ENCODE data around the gene UNC50.

UNC50 gene, protein sequence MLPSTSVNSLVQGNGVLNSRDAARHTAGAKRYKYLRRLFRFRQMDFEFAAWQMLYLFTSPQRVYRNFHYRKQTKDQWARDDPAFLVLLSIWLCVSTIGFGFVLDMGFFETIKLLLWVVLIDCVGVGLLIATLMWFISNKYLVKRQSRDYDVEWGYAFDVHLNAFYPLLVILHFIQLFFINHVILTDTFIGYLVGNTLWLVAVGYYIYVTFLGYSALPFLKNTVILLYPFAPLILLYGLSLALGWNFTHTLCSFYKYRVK

DNA sequence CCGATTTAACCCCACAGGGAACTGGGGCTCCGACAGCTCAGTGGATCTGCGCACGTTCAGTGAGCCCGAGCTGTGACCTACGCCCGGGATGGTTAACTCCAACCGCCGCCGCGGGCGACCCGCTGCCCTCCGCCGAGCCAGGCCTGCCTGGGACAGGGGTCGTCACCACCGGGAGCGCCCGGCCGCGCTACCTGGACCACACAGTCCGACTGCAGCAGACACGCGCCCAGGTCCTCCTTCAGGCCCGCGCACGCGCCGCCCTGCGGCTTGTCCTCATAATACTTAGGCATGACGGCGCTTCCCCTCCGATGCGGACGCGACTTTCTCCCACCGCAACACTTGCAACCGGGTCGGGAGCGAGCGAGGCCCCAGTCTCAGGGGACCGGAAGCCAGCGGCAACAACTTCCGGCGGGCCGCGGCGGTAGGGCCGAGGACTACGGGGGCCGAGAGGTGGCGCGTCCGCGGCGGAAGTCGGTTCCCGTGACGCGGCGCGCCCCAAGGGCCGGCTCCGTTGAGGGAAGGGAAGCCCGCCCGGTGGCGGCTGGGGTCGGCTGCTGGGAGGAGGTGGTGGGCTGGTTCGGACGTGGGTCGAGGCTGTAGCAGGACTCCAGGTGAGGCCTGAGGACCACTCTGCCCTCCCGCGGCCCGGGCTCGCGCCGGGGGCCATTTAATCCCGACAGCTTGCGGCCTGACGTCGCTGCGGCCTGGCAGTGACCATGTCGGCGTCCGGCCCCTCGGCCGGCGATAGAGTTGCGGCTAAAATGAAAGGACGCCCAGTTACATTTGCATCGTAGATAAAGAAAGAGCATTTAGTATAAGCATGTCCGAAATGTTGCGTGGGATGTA is at the start of gene UNC50, which contains the start of gene COA5:
Gene UNC50, plus strand, starts transcription at position 474 of the 846 bp plus-strand sequence. CDS start 1,171 bp downstream, outside the sequence.
Gene COA5, minus strand, starts transcription at position 397 of the 846 bp plus-strand sequence. Its CDS starts 107 bp downstream, at position 290.
- DNase-seq, result peak; percentile 92

DNA sequence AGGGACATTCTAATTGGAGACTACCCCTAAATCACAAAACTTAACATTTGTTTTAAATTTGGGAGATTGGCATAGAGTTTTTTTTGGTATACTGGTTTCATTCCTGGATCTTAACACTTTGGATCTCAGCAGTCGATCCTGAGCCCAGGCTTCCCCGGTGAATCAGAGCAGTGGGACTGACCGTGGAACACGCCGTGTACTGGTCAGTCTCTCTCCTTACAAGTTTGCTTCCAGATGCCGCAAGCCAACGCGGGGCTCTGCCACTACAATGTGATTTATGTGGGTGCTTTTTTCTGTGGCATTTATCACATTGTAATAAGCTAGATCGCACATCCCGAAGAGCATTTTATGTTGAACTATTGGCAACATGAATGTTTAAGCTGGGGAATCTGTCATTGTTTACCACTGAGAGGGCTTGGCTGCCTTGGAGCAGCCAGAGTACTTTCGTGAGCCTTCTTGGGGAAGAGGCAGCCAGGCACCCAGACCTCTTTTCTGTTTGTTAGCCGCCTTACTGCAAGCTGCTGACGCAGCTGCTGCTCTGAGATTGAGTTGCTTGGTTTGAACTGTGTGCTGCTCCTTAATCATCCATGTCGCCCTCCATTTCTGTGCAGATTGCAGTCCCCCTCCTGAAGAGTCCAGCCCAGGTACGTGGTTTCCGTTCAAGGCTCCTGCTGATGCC is 49.4 kb upstream of the UNC50 start:
- DNase-seq, result no peak

DNA sequence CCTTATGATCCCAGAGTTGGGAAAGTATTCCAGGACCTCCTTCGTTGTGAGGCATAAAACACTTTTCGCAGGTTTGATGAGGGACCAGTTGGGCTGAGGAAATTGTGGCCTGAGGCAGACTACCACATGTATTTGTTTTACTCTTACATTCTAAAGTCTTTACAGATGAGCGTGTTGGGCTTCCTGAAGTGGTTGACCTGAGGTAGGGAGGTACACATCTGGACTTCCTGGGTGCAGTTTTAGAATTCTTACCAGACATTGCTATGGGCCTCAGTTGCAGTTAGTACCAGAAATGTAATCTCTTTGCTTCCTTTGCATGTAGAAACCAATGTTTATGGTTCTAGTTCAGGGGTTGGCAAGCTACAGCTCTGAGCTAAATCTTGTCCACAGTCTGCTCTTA is 48.8 kb upstream of the UNC50 start:
- no peak for DNase-seq

DNA sequence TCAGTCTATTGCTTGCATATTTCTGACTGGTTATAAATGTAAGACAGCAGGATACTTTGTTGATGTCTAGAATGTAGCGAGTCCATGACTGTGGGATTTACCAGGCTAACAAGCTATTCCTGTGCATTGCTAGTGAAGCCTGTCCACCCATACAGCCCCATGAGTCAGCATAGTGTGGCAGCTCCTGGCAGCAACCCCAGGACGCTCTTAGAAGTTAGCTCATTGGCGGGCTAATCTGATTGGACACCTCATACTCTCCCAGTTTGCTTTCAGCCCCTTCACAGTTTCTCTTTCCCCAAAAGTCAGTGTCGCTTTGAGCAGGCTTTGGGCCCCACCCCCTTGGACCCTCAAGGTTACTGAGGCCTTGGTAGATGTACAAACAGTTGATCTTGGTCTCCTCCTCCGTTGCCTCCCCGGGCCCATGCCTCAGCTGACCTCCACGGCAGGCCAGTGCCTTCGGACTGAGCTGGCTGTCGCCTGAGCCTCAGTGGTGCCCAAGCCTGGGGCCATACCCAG is 48.1 kb upstream of the UNC50 start:
- DNase-seq, result no peak

DNA sequence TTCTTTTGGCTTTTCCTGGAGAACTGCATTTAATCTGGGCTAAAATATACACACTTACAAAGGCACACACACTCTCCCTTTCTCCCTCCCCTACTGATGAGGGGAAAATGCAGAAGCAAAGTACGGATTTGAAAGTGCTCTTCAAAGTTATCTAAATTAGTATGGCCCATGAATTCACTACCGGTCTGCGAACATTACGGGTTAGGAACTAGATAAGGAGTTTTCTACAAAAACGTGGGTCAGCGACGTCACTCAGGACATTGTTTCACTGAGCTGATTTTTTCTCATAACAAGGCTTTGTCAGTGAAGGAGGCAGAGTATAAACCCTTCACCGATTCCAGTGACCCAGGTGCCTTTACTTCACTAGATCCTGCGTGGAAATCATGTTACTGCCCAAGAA is 47.4 kb upstream of the UNC50 start:
- no peak for DNase-seq

DNA sequence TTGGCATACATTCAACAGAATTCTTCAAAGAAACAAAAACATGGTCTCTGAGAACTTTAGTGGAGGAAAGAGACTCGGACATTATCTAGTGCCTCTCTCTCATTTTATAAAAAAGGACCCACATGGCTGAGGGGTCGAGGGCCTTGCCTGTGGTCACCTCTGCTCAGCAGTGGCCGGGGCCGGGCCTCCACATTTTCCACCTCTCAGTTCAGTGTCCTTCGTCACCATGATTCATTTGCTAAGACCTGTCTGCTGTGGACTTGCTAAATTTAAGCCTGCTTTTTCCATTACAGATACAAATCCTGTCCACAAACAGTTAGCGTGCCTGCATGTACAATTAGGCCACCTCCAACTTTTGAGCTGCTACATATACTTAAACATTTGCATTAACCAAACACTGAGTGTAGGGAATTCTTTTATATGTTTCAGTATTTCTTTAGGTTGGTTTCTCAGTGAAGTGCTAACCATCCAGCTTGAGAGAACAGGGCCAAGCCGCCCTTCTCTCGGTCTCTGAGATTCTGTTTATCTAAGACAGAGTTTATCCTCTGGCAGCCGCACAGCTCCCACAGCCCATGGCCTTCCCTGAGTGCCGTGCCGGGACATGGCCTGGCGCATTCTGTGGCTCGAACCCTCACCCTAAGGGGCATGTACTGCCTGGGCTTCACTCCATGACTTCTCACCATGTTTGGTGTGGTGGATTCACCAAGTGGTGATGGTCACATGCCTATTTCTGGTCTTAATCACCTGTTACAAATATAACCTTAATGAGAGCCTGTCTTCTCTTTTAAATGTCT is 46.3 kb upstream of the UNC50 start:
- DNase-seq, result no peak

DNA sequence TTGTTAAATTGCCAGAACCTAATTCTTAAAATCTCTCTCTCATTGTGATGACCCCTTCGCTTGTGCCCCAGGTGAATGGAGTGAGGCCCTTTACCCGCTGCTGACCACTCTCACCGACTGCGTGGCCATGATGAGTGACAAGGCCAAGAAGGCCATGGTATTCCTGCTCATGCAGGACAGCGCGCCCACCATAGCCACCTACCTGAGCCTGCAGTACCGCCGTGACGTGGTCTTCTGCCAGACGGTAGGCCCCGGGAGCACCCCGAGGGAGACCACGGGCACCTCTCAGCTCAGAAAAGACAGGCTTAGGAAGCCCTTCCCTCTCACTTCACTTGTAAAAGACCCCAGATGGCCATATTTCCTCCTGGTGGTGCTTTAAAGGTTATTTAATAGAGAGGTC is 45.0 kb upstream of the UNC50 start:
- DNase-seq, result no peak

DNA sequence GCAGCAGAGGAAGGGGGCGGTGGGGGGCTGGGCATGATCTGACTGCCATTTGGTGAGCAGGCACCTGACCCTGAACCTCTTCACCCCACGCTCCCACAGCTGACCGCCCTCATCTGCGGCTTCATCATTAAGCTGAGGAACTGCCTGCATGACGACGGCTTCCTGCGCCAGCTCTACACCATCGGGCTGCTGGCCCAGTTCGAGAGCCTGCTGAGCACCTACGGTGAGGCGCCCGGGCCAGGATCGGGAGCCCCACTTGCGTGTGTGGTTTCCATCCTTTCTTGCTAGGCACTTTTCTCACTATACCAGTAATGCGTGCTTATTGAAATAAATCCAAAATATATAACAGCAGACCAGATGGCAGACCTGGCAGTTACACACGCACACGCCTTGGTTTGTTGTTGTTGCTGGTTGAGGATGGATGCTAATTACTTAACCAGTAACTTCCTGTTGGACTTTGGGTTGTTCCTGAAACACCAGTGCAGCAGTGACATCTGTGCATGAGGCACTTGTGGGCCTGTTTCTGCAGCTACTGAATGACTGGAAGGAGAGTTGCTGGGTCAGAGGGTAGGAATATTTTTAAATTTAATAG is 43.8 kb upstream of the UNC50 start:
- DNase-seq, result no peak

DNA sequence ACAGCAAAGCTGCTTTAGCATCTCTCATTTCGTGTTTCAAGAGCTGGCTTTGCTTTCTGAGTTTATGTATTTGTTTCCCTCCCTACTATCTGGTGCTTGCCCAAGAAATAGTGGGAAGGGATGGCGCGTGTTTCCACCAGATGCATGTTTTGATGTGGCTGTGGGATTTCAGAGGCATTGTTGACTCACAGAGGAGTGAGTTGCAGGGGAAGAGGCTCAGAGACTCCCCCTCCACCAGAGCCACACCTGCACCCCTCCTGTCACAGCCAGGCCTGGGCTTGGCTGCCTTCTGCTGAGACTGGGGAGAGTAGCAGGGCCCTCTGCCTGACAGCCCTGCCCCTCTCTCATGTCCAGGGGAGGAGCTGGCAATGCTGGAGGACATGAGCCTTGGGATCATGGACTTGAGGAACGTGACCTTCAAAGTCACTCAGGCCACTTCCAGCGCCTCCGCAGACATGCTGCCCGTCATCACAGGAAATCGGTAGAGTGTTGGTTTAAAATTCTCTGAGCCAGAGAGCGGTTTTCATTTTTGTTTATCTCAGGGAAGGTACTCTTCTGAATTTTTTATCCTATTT is 43.0 kb upstream of the UNC50 start:
- no peak for DNase-seq

DNA sequence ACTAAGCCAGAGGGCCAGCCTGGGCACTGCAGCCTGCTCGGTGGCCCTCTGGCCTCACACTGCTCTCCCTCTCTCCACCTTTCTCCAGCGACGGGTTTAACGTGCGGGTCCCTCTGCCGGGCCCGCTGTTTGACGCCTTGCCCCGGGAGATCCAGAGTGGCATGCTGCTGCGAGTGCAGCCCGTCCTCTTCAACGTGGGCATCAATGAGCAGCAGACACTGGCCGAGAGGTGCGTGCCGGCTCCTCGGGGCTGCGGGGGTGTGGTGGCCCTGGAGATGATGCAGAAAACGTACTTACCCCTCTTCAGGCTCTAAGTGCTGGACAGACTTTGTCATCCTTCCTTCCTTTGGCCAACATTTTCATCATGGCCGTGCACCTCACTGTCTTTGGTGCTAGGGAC is 42.4 kb upstream of the UNC50 start:
- DNase-seq, result no peak

DNA sequence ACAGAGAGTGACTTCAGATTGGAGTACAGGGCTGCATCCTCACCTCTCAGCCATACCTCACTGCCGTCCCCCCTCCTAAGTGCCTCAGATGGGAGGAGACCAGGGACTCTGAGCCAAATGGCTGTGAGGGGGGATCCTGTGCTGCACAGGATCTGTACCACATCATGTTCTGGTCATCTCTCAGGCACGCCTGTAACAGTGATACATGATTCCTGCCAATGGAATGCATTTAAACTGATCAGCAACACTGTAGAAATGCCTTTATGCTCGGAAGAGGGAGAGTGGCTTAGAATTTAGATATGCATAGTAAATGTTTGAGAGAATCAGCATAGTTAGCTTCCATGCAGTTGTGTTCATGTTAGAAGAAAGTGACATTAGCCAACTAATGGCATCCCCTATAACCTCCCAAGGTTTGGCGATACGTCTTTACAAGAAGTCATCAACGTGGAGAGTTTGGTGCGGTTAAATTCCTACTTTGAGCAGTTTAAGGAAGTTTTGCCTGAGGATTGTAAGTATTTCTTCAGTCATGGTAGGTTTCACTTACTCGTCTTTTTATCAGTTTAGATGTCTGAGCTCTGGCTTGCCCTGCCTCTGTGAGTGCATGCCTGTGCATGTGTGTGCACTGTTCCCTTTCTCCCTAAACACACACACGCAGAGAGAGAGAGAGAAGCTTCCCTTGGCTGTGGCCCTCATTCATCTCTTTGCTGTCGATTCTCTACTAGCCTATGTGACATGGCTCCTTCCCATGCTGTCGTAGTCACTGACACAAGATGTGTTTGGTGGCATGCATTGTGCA is 40.0 kb upstream of the UNC50 start:
- no peak for DNase-seq

DNA sequence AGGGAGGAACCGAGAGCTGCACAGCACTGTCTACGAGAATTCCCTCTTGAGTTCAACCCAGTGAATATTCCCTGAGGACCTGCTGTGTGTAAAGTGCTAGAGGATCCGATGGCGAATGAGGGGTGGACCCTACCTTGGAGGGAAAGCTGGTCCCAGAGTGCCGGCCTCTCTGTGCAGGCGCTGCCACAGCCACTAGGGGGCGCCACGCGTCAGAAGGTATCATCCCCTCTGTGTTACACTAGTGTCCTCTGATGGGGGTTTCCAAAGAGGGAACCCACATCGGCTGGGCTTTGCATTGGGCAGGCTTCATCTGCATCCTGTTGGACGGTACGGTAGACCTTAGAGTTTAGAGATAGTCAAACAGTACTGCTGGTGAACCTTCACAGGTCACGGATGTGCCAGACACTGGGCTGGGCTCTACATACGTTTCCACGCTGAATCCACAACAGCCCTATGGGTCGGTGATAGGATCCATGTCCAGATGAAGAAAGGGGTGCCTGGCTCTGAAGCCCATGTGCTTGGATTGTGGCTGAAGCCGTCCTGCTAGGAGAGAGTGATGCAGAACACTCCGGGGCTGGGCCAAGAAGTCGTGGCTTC is 39.1 kb upstream of the UNC50 start:
- DNase-seq, result peak; percentile 84

DNA sequence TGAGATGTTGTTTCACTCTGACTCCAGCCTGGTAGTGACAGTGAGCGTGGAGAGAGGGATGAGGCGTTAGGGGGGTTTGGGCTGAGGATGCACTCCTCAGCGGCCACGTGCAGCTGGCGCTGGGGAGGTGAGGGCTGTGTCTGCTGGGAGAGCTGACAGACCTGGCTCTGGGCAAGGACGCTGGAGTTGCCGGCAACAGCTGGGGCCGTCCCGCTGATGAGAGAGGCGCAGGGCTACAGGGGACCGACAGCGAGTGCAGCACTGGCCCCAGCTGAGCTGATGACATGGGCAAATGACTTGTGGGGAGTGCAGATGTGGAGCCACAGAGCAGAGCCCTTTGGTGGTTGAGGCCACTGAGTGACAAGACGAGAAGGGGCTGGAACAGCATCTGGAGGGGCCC is 38.5 kb upstream of the UNC50 start:
- DNase-seq, result no peak

DNA sequence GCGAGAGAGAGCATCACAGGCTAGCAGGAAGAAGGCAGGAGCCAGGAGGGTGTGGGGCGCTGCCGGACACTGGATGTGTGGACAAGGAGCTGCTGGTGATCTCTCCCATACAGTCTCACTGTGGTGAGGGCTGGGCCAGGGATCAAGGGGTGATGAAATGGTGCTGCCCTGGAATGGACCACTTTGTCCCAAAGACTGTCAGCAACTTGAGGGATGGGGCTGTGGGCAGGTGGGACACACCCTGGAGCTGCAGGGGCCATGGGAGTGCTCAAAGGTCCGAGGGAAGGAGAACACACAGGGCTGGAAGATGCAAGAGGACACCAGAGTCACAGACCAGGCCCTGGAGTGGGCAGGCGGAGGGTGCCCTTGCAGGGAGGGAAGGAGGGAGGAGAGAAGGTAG is 38.0 kb upstream of the UNC50 start:
- DNase-seq, result no peak

DNA sequence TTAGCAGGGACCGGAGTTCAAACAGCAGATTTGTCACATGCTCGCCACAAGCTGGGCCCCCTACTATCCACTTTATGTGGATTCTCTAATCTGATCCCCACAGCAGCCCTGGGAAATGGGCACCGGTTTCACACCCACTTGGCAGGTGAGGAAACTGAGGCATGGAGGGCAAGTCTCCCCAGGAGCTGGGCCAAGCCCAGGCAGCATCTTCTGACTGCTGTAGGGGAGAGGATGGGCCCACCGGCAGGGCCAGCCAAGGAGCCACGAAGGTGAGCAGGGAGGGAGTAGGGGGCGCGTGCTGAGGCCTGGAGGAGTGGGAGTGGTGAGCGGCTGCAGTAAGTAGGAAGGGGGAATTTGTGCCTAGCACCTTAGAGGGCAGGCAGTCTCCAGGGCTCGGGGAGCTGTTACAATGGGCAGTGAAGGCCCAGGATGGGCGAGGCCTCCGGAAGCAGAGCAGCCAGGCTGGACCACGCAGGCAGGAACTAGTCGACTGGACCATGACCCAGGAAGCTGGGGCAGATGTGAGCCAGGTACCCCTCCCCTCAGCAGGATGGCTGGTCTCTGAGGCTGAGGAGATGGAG is 37.2 kb upstream of the UNC50 start:
- no peak for DNase-seq

DNA sequence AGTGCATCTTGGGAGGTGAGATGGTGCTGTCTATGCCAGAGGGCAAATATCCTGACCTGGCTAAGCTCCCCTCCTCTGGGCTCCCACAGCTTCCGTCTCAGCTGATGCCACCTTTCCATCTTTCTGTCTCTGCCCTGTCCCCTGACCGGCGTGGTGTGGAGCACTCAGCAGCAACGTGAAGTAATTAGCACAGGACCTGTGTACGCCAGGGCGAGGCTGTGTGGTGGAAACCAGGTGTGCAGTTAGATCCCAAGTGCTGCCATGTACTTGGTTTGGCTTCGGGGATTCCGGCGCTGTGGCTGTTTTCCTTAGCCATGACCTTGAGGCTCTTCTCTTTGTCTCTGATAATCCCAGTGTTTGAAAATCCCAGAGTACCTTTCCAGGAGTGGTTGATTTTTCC is 36.6 kb upstream of the UNC50 start:
- DNase-seq, result no peak

DNA sequence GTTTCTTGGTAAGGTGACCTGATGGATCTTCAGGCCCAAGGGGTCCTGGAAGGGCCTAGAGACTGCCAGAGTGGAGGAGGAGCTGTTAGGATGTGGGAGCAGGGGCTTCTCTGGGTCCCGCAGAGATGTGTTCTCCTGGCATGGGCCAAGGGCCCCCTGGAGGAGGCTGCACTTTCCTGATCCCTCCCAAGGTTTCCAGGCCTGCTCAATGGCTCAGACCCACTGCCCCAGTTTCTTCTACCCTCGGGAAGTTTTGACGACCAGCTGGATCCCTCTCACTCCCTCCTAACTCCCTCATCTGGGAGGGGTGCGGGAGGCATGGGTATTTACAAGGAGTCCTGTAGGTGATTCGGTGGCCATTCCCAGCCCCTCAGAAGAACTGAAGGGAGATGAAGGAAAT is 36.2 kb upstream of the UNC50 start:
- DNase-seq, result no peak

DNA sequence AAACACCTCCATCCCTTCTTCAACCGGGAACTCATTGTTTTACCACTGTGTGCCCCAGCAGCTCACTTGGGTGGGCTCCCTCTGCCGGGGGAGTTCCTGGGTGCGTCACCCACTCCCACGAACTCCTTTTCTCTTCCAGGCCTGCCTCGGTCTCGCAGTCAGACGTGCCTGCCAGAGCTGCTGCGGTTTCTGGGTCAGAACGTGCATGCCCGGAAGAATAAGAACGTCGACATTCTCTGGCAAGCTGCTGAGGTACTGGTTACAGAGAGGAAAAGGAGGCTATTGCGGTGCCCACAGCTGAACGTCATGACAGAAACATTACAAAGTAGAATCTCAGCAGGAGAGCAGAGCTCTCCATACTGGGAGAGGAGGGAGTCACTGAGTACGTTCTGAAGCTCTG is 35.7 kb upstream of the UNC50 start:
- no peak for DNase-seq

DNA sequence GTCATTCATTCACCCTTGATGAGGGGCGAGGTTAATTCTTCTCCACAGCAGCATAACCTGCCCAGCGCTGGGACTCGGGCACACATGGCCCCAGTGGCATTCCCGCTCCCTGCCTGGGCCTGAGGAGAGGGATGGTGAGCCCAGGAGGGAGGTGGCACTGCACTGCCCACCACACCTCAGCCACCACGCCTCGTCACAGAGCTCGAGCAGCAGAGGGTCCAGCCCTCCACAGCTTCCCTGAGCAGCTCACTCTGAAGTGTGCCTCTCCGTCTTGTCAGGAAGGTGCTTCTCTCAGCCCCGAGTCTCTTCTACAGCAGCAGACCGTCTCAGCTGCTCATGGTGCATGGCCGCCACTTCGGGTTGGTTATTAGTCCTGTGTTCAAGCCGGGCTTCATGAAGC is 35.0 kb upstream of the UNC50 start:
- no peak for DNase-seq

DNA sequence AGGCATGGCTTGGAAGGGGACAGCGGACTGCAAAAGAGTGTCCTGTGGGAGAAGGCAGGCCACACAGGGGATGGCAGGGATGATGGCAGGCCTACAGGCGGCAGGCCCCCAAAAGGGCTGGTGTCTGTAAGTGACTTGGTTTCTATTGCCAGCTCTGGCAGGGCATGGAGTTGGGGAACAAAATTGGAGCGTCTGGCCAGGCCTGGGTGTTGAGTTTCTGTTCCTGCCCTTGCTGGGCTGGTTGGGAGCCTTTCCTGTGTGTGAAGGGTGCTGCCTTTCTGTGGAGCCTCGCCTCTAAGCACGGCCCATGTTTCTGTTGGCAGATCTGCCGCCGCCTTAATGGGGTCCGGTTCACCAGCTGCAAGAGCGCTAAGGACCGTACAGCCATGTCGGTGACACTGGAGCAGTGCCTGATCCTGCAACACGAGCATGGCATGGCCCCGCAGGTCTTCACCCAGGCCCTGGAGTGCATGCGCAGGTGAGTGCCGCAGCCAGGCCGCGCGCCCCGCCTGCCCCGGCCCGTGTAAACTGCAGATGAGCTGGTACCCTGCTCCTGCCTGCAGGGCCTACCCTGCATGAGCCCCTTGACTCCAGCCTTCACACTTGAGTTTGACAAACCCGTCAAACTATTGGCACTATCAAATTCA is 31.6 kb upstream of the UNC50 start:
- no peak for DNase-seq
